NCI-H748 treated with DMSO at 0.1 percent for 48 hours (cell line): ENCODE data around the gene MYO9A.
"Not testable (repeated sequence)": the region's sequence is repeated elsewhere in the genome, so short reads cannot be mapped to it uniquely, and the experiment has no call there.

ENCODE experiments used
- DNase-seq: peaks from one replicate; lab custom pipeline; 2025; lab: John Stamatoyannopoulos, UW

MYO9A gene

DNA sequence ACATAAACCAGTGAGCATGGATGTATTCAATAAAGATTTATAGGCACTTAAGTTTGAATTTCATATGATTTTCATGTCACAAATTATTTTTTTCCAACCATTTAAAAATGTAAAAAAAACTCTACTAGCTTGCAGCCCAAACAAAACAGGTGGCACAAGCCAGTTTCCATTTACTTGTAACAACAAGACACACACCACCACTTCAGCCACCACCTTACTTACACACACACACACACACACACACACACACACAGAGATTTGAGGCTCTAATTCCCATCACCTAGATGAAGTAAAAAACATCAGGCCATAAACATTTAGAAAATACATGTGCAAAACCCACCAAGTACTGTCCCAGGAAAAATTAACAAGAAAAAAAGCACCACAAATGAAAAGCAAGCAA, 25.3 kb downstream of the MYO9A start:
- no peak for DNase-seq

DNA sequence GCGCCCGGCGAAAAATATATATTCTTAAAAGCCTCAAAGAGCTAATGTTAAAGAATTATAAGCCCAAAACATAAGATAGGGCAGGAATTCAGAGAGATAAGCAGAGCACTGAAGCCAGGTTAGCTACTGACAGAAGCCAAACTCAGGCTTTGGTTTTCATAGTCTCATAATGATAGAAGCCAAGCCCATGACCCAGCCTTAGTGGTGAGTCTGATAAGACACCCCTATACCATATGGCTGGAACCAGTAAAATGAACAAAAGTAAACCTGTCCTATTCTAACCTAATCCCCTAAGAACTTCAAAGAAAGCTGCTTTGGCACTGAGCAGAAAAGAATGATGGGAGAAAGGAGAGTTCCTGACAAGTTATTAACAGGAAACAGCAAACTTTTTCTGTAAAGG, 25.9 kb downstream of the MYO9A start:
- DNase-seq = no peak

DNA sequence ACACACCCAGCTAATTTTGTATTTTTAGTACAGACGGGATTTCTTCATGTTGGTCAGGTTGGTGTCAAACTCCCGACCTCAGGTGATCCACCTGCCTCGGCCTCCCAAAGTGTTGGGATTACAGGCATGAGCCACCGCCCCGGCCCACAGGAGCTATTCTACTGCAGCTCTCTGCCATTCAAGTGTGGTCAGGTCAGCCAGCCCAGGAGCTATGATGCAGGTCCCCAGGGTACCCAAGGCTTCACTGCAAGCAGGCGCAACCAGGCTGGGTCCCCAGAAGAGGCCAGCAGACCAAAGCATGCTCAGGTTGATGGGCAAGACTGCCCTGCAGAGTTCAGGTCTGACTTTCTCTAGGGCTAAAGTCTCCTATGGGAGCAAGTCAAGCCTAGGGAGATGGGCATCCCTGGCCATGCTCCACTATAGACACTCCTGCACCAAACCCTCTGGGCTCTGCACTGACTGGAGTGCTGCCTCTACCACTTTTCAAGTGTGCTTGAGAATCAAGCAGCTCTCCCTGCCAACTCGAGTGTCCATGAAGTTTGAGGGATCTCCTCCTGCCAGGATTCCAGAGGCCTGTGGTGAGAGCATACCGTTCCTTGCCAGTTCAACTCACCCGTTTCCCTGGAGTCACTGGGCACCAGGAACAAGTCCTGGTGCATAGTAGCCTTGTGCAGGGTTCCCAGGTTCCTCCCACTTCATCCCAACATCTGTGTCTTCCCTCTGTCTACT, 30.9 kb downstream of the MYO9A start:
- DNase-seq = no peak

DNA sequence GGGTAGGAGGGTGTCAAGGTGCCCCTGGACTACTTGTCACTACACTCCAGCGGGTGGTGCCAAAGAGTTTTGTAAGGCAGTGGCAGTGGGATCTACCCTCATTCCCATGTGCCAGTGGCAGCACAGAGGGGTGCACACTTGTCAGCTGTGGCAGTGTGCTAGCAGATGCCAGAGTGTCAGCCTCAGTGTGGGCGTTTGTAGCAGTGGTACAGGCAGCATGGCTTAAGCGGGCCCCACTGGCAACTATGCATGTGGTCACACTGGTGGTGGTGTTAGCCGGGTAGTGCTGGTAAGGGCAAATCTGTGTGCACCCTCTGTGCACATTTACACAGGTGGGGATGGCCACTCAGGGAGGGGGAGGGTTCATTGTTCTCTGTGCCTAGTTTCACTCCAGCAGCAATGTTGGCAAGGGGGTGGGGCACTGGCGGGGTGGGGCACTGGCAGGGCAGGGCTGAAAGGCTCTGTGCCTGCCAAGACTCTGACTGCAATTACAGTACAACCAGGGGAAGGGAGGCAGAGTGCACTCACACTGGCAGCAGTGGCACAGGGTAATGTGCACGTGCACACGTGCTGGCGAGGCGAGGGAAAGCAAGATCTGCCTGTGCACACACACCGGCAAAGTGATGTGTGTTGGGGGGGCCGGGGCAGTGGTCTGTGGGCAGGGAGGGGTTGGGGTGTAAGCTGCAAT, 31.8 kb downstream of the MYO9A start:
- DNase-seq = no peak

DNA sequence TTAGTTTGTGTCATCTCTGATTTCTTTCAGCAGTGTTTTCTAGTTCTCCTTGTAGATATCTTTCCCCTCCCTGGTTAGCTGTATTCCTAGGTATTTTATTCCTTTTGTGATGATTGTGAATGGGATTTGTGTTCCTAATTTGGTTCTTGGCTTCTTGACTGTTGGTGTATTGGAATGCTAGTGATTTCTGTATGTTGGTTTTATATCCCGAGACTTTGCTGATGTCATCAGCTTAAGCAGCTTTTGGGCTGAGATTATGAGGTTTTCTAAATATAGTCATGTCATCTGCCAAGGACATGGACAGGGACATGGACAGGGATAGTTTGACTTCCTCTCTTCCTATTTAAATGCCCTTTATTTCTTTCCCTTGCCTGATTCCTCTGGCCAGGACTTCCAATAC, 35.8 kb downstream of the MYO9A start:
- no peak for DNase-seq

DNA sequence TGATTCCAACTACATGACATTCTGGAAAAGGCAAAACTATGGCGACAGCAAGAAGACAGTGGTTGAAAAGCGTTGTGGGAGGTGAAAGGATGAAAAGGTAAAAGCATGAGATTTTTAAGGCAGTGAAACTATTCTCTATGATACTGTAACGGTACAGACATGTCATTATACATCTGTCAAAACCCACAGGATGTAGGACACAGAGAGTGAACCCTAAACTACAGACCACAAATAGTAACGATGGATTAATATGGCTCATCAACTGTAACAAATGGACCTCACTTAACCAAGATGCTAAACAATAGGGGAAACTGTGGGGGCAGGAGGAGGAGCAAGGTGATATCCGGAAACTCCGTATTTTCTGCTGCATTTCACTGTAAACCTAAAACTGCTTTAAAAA, 39.1 kb downstream of the MYO9A start:
- no peak for DNase-seq

DNA sequence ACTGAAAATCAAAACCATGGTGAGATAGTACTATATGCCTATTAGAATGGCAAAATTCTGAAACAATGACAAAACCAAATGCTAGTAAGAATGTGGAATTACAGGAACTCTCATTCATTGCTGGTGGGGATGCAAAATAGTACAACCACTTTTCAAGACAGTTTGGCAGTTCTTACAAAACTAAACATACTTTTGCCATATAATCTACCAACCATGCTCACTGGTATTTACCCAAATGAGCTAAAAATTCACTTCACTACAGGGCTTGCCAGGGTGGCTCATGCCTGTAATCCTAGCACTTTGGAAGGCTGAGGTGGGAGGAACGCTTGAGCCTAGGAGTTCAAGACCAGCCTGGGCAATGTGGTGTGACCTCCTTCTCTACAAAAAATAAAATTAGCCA, 40.0 kb downstream of the MYO9A start:
- no peak for DNase-seq

DNA sequence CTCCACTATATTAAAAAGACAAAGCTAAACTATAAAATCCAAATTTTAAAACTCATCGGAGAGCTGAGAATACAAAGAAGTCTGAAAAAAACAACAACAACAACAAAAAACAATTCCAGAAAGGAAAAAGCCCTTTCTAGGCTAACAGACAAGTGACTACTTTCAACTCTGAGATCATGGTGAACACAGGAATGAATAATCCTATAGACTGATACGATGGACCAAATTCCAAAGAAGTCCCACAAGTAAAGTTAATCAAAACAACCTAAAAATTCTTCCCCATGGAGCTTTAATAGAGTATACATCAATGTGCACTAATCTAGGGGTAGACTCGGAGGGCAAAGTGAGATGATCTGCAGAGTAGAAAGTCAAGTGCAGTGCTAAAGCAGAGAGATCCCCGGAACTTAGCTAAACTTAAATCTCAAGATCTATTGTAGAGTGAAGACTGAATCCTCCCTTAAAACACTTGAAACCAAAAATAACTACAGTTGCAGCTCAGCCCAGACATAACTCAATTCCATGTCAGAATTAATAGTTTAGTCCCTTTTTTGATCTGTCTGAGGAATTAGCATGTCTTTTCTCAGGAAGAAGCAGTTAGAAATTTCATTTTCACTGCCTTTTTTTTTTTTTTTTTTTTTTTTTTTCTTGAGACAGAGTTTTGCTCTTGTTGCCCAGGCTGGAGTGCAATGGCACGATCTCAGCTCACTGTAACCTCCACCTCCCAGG, 43.5 kb downstream of the MYO9A start:
- DNase-seq = no peak

DNA sequence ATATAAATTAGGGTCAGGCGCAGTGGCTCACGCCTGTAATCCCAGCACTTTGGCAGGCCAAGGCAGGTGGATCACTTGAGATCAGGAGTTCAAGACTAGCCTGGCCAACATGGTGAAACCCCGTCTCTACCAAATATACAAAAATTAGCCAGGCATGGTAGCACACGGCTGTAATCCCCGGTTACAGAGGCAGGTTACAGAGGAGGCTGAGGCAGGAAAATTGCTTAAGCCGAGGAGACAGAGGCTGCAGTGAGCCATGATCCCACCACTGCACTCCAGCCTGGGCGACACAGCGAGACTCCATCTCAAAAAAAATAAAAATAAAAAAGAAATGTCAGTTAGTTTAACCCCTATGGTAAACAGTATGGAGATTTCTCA, 46.5 kb downstream of the MYO9A start:
- DNase-seq = not testable (repeated sequence)

DNA sequence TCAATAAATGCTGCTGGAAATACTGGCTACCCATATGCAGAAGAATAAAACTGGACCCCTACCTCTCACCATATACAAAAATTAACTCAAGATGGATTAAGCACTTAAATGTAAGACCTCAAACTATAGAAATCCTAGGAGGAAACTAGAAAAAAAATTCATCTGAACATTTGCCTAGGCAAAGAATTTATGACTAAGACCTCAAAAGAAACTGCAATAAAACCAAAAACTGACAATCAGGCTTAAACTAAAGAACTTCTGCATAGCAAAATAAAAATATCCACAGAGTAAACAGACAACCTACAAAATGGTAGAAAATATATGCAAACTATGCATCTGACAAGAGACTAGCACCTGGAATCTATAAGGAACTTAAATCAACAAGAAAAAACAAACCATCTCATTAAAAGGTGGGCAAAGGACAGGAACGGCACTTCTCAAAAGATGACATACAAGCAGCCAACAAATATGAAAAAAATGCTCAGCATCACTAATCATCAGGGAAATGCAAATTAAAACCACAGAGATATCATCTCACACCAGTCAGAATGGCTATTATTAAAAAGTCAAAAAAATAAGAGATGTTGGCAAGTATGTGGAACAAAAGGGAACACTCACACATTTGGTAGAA, 47.0 kb downstream of the MYO9A start:
- DNase-seq = no peak

DNA sequence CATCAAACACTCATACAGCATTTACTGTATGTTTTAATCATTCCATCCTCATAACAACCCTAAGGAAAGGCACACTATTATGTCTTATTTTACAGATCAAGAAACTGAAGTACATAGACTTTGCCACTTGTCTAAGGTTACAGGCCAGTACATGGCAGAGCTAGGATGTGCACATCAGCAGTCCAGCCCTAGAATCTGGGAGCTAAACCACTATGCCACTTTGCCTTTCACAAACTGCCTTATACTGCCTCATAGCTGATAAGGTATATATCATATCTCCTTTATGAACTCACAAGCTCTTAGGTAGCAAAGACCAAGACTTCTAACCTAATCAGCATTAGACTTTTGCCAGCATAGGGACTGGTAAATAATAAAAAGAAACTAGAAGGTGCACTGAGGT, 49.1 kb downstream of the MYO9A start:
- DNase-seq = no peak

DNA sequence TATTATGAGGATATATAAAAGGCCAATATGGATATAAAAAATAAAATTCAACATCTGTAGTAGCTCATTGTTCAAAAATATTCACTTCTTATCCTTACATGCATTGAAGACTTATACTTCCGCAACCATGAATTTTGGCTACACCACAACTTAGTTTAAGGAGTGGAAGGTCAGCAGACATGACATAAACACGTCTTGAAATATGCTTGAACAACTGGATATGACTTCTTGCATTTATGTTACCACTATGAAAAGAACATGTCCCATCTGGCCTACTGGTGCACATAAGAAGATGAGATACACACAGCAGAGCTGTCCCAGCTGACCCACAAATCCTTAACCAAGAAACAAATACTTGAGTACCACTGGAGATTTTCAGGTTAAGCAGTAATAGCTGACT, 52.1 kb downstream of the MYO9A start:
- no peak for DNase-seq

DNA sequence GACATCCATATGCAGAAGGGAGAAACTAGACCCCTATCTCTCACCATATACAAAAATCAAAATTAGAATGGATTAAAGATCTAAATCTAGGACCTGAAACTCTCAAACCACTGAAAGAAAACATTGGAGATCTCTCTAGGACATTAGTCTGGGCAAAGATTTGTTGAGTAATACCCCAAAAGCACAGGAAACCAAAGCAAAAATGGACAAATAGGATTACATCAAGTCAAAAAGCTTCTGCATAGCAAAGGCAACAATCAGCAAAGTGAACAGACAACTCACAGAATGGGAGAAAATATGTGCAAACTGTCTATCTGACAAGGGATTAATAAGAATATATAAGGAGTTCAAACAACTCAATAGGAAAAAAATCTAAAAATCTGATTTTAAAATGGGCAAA, 54.8 kb downstream of the MYO9A start:
- DNase-seq = no peak

DNA sequence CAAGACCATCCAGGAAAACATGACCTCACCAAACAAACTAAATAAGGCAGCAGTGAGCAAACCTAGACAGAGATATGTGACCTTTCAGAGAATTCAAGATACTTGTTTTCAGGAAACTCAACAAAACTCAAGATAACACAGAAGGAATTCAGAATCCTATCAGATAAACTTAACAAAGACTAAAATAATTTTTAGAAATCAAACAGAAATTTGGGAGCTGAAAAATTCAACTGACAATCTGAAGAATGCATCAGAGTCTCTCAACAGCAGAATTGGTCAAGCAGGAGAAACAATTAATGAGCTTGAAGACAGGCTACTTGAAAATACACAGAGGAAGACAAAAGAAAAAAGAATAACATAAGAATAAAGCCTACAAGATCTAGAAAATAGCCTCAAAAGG, 55.6 kb downstream of the MYO9A start:
- no peak for DNase-seq

DNA sequence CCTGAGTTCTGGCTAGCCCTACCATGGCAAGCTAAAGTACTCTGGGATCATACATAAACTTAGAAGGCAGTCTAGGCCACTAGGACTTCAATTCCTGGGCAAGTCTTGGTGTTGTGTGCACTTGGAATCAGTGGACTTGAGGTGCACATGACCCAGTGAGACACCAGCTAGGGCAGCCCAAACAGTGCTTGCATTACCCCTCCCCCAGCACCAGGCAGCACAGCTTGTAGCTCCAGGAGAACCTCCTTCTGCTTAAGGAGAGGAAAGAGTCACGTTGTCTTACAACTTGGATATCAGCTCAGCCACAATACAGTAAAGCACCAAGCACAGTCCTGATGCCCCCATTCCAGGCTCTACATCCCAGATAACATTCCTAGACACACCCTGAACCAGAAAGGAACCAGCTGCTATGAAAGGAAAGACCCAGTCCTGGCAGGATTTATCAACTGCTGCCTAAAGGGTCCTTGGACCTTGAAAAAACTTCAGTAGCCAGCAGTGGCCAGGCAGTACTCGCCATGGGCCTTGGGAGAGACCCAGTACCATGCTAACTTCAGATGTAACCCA, 57.2 kb downstream of the MYO9A start:
- no peak for DNase-seq

DNA sequence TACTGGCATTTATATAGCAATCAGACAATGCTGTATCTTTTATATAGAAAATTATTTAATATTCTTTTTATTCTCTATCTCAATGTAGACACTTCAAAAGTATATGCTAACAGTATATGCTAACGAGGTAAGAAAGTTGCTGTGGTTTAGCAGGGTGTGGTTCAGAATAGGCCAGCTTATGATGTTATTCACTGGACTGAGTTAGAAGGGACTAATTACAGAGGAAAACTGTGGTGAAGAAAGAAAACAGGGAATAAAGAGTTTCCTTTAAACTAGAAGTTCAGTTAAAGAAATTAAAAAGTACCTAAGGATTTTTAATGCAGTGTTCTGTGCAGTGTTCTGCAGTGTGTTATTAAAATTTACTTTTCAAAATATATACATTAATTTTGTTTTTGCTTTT, 59.4 kb downstream of the MYO9A start:
- DNase-seq = no peak

DNA sequence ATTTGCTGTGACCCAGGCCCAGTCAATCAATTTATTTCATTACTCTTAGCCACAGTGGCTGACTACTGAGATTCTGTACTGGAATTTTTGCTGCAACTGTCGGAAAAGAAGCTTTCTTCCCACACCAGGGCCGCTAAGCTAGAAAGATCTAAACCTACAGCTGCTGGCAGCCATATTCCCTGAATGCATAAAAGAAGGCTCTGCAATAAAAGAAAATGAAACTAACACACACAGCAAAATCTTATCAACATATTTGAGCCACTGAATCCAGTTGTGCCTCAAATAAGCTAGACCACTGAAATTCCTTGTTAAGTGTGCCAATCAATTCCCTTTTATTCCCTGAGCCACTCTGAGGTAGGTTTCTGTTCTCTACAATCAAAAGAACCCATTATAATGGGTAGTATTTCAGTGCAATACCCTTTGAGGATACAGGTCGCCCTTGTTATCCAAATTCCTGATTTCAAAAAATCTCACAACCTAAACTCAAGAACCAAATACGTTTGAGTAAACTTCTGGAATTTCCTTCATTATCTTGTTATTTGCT, 60.3 kb downstream of the MYO9A start:
- no peak for DNase-seq

DNA sequence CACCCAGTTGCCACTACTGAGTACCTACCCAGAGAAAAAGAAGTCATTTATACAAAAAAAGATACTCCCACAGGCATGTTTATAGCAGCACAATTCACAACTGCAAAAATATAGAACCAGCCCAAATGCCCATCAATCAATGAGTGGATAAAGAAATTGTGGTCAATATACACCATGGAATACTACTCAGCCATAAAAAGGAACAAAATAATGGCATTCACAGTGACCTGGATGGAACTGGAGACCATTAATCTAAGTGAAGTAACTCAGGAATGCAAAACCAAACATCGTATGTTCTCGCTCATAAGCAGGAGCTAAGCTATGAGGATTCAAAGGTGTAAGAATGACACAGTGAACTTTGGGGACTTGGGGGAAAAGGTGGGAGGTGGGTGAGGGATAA, 61.7 kb downstream of the MYO9A start:
- DNase-seq = not testable (repeated sequence)

DNA sequence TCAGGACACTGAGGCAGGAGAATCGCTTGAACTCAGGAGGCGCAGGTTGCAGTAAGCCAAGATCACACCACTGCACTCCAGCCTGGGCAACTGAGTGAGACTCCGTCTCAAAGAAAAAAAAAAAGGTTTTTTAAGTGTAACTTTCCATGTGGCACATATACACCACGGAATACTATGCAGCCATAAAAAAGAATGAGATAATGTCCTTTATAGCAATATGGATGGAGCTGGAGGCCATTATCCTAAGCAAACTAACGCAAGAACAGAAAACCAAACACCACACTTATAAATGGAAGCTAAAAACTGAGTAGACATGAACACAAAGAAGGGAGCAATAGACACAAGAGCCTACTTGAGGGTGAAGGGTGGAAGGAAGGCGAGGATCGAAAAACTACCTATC, 64.7 kb downstream of the MYO9A start:
- DNase-seq = not testable (repeated sequence)

DNA sequence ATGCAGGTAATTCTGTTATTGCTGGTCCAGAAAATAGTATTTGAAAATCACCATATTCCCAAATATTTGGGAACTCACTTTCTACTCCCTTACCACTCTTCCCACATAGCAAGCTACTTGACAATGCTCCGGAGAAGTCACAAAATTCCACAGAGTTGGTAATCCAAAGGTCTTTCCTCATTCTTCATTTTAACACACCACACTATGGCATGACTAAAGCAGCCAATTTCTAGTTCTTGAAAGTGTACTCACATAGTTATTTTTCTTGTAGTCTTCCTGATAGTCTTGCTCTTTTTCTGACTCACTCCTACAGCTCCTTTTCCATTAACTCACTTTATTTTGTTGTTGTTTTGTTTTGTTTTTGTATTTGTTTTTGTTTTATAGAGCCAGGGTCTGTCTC, 67.2 kb downstream of the MYO9A start:
- no peak for DNase-seq

DNA sequence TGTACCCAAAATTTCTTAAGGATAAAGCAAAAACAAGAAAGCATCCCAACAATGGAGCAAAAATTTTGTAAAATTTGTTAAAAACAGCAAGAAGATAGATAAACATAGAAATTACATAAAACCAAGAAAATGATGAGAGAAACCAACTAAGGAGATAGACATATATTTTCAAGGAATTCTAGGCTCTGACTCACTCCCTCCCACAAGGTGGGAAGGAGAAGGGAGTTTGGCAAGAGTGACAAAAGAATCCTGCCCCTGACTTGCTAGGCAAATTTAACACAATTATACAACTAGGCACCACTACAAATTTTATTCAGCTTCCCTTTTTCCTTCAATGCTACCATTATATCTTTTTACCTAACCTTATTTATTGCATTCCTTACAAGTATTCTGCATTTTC, 70.9 kb downstream of the MYO9A start:
- DNase-seq = no peak

DNA sequence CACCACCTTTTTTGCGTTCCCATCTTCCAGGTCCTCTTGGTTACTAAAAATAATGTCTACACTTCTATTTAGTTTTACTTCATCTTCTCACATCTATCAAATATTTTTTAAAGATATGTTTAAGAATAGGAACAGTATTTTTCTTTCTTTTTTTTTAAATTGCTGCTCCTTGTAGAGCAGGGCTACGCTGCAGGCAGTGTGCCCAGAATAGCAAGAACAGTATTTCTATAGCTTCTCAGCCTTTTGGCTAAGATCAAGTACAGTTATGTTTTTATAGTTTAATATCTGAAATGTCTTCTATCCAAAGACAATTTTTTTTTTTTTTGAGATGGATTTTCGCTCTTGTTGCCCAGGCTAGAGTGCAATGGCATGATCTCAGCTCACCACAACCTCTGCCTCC, 73.0 kb downstream of the MYO9A start:
- DNase-seq = no peak
